HepG2 (cell line): Measurements from ENCODE around the gene ANXA9. TPM values are rescaled to one million over a fixed set of nuclear protein-coding genes. Genes with fewer than 3 reads are reported as not detected.

Source experiments
- GTF2F1 ChIP-seq: fragments of 150-350 bp; IDR thresholded peaks from 2 replicates; pipeline ENCODE4 v1.6.1; 2014; ENCODE audit warnings: low read length
- KLF9 ChIP-seq: IDR thresholded peaks from 2 replicates; pipeline ENCODE4 v1.6.1; 2016; ENCODE audit warnings: low read depth
- LRRFIP1 ChIP-seq: sonication (generic); formaldehyde crosslinking; conservative IDR thresholded peaks from 2 replicates; pipeline ENCODE4 v1.4.0; 2020; ENCODE audit warnings: missing genetic modification reagents
- RBFOX2 ChIP-seq: fragments of 200-400 bp; formaldehyde crosslinking; IDR thresholded peaks from 2 replicates; pipeline ENCODE4 v1.6.1; 2017; ENCODE audit warnings: low read depth, mild to moderate bottlenecking, low read length
- RBM22 ChIP-seq: fragments of 200-400 bp; formaldehyde crosslinking; optimal IDR thresholded peaks from 2 replicates; pipeline ENCODE3; 2017; ENCODE audit warnings: mild to moderate bottlenecking, low read length, moderate library complexity
- TOE1 ChIP-seq: sonication (generic); formaldehyde crosslinking; IDR thresholded peaks from 2 replicates; pipeline ENCODE4 v1.4.0; 2020; ENCODE audit warnings: mild to moderate bottlenecking, missing genetic modification reagents
- ZIK1 ChIP-seq: sonication (generic); formaldehyde crosslinking; IDR thresholded peaks from 2 replicates; pipeline ENCODE4 v1.5.0; 2020; ENCODE audit warnings: mild to moderate bottlenecking, low read depth, missing genetic modification reagents, borderline replicate concordance
- ZNF138 ChIP-seq: sonication (generic); formaldehyde crosslinking; IDR thresholded peaks from 2 replicates; pipeline ENCODE4 v1.5.0; 2020; ENCODE audit warnings: mild to moderate bottlenecking, low read depth, missing genetic modification reagents
- ZNF318 ChIP-seq: sonication (generic); formaldehyde crosslinking; IDR thresholded peaks from 2 replicates; pipeline ENCODE4 v1.4.0; 2020; ENCODE audit warnings: mild to moderate bottlenecking, missing genetic modification reagents
- ZNF713 ChIP-seq: sonication (generic); formaldehyde crosslinking; IDR thresholded peaks from 2 replicates; pipeline ENCODE4 v1.4.0; 2020; ENCODE audit warnings: mild to moderate bottlenecking, missing genetic modification reagents
- polyA plus RNA-seq, 8 experiments: library from polyadenylated mRNA; depleted of rRNA in 3 of 8; stranded (reverse) in 7 of 8; unstranded in 1 of 8; fragments of >200 nt; fragmentation: Illumina TruSeq in 4 of 8; extraction: Trizol in 4 of 8; gene quantifications; 2 replicates each; pipeline versions ENCODE4 v1.2.1 to v1.2.3, GENCODE V29; 2011 to 2016; ENCODE audit warnings: low read depth in 4 of 8, missing spikeins in 1 of 8, mixed read lengths in 1 of 8; ENCODE audit not compliant: insufficient read depth in 1 of 8
- total RNA-seq, 5 experiments: library from RNA; depleted of rRNA; stranded (reverse); fragments of >200 nt; fragmentation: Illumina TruSeq; extraction: Trizol; gene quantifications; 2 replicates each; pipeline ENCODE4 v1.2.3, GENCODE V29; 2016; ENCODE audit warnings: low read depth in 1 of 5

Gene ANXA9
- total and polyA plus RNA-seq, 2 of the 13 experiments (the other 11 are each of a cell fraction or from before 2014, with no cell fraction given) = 13.3 to 23.9 TPM

- TF ChIP-seq ZNF318 (CRISPR knock-in tag) = no peak
- no peak for TF ChIP-seq KLF9
- no peak for TF ChIP-seq GTF2F1
- no peak for TF ChIP-seq TOE1
- peak; percentile 11 for TF ChIP-seq RBM22
- TF ChIP-seq ZIK1 (CRISPR knock-in tag) = no peak
- TF ChIP-seq ZNF713 = no peak
- no peak for TF ChIP-seq ZNF138 (CRISPR knock-in tag)
- 0 out of 2 replicates have a peak, but pooled peaks have one; percentile 26 for TF ChIP-seq RBFOX2
- no peak for TF ChIP-seq LRRFIP1
Observed at GRCh38 chr1:150965605-150966004, 16.5 kb upstream of the ANXA9 start (continued).
